Measurements from ENCODE around the gene PSENEN. TPM values are rescaled to one million over a fixed set of nuclear protein-coding genes. Genes with fewer than 3 reads are reported as not detected.

Gene PSENEN
- total RNA-seq, 4 donors from 2014 or later: 6.6 to 80.0 (median 56.8) TPM

DNA sequence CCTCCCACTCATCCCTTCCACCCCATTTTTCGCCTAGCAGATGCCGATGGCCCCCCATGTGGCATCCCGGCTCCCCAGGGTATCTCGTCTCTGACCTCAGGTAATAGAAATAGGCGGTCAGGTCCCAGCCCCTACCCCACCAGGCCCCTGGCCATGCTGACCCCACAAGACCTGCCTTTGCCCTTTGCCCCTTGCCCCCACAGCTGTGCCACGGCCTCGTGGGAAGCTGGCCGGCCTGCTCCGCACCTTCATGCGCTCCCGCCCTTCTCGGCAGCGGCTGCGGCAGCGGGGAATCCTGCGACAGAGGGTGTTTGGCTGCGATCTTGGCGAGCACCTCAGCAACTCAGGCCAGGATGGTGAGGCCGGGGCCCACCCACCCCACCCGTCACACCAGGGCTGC lies 35.3 kb downstream of the PSENEN start:
- Histone ChIP-seq H3K27ac (no peak overlapping the region), H3K36me3 (no peaks in the 10 kb centered on the region), H3K4me1 (peaks cover 4 to 7% (median 6%) of the 10 kb centered on the region in 4 donors), H3K27me3 (no peaks in the 10 kb centered on the region), H3K9me3 (no peaks in the 10 kb centered on the region), H3K4me3 (no peak overlapping the region)
- intact Hi-C loops (cut with DNase I; ENCODE audit: low total_unique reads): no loop called here
- 93% methylated on average over 20 of the region's 20 CpGs; no CpG with 5 or more reads in 1 of the 2 donors for WGBS, 2 donors (ENCODE audit: low coverage in 1 of 2)
- in situ Hi-C loops (cut with MboI; ENCODE audit: low pct_ligation_motif_present in 1 of 4, low pct_unique_long_range_greater_than_20kb in 1 of 4, low sequenced_read_pairs in 3 of 4): no loop called here
- no peak for TF ChIP-seq POLR2A (IDR thresholded peaks at IDR 0.05)
- DNase-seq: no peak

- no peak for DNase-seq
- no peaks in the 10 kb centered on the region for H3K4me1 ChIP-seq
- in situ Hi-C loops (cut with MboI; ENCODE audit: low pct_ligation_motif_present in 1 of 4, low pct_unique_long_range_greater_than_20kb in 1 of 4, low sequenced_read_pairs in 3 of 4) (no loop called here), intact Hi-C loops (cut with DNase I; ENCODE audit: low total_unique reads) (no loop called here)
- H3K4me3 ChIP-seq: no peak overlapping the region
- 89% methylated on average over 9 of the region's 9 CpGs; no CpG with 5 or more reads in 1 of the 2 donors for WGBS, 2 donors (ENCODE audit: low coverage in 1 of 2)
- H3K27me3 ChIP-seq: no peaks in the 10 kb centered on the region
- no peaks in the 10 kb centered on the region for H3K9me3 ChIP-seq
- TF ChIP-seq EP300 (IDR thresholded peaks at IDR 0.05; ENCODE audit: low read depth): no peak
- TF ChIP-seq POLR2AphosphoS5 (IDR thresholded peaks at IDR 0.05): no peak
- TF ChIP-seq CTCF (IDR thresholded peaks at IDR 0.05): no peak
- no peak for TF ChIP-seq POLR2A (IDR thresholded peaks at IDR 0.05)
- H3K36me3 ChIP-seq: no peaks in the 10 kb centered on the region
- no peak overlapping the region for H3K27ac ChIP-seq
These were observed 36.2 kb downstream of the PSENEN start for GRCh38 chr19:35781650-35782049.

DNA sequence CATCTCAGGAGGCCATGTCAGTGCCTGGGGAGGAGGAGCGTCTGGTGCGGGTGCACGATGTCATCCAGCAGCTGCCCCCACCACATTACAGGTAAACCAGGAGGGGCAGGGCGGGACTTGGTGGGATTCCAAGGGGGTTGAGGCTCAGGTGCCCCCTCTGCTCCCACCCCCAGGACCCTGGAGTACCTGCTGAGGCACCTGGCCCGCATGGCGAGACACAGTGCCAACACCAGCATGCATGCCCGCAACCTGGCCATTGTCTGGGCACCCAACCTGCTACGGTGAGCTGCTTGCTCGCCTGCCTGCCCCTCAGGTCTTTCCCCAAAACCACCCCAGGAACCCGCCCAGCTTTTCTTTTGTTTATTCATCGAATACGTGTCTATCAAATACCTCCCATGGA lies 37.1 kb downstream of the PSENEN start:
- H3K36me3 ChIP-seq: no peaks in the 10 kb centered on the region
- no peak overlapping the region for H3K4me3 ChIP-seq
- H3K27ac ChIP-seq: no peak overlapping the region
- H3K9me3 ChIP-seq: no peaks in the 10 kb centered on the region
- DNase-seq: no peak
- H3K27me3 ChIP-seq: no peaks in the 10 kb centered on the region
- in situ Hi-C loops (cut with MboI; ENCODE audit: low pct_ligation_motif_present in 1 of 4, low pct_unique_long_range_greater_than_20kb in 1 of 4, low sequenced_read_pairs in 3 of 4) (no loop called here), intact Hi-C loops (cut with DNase I; ENCODE audit: low total_unique reads) (no loop called here)
- TF ChIP-seq POLR2A (IDR thresholded peaks at IDR 0.05) (no peak), CTCF (IDR thresholded peaks at IDR 0.05) (no peak), POLR2AphosphoS5 (IDR thresholded peaks at IDR 0.05) (no peak), EP300 (IDR thresholded peaks at IDR 0.05; ENCODE audit: low read depth) (no peak)
- WGBS, 2 donors (ENCODE audit: low coverage in 1 of 2): 92% methylated on average over 2 to 11 of the region's 12 CpGs
- H3K4me1 ChIP-seq: no peaks in the 10 kb centered on the region

GRCh38 chr19:35783469-35784434 lies 38.3 kb downstream of the PSENEN start:
- WGBS, 2 donors (ENCODE audit: low coverage in 1 of 2): 65 to 84% methylated on average over 5 to 28 of the region's 28 CpGs
- no peaks in the 10 kb centered on the region for H3K36me3 ChIP-seq

More at GRCh38 chr19:35783469-35784434, 38.3 kb downstream of the PSENEN start:
- Histone ChIP-seq H3K4me3 (no peak overlapping the region), H3K4me1 (no peaks in the 10 kb centered on the region), H3K9me3 (no peaks in the 10 kb centered on the region), H3K27me3 (no peaks in the 10 kb centered on the region), H3K27ac (no peak overlapping the region)
- no peak for DNase-seq
- TF ChIP-seq CTCF (IDR thresholded peaks at IDR 0.05): no peak
- TF ChIP-seq POLR2A (IDR thresholded peaks at IDR 0.05): no peak
- TF ChIP-seq EP300 (IDR thresholded peaks at IDR 0.05; ENCODE audit: low read depth): no peak
- no peak for TF ChIP-seq POLR2AphosphoS5 (IDR thresholded peaks at IDR 0.05)
- intact Hi-C loops (cut with DNase I; ENCODE audit: low total_unique reads): no loop called here
- in situ Hi-C loops (cut with MboI; ENCODE audit: low pct_ligation_motif_present in 1 of 4, low pct_unique_long_range_greater_than_20kb in 1 of 4, low sequenced_read_pairs in 3 of 4): no loop called here
